ENCODE results near the gene CCDC32. TPM values are rescaled to one million over a fixed set of nuclear protein-coding genes. Genes with fewer than 3 reads are reported as not detected.
"Not testable (repeated sequence)": the region's sequence is repeated elsewhere in the genome, so short reads cannot be mapped to it uniquely, and the experiment has no call there.

The CCDC32 gene, protein sequence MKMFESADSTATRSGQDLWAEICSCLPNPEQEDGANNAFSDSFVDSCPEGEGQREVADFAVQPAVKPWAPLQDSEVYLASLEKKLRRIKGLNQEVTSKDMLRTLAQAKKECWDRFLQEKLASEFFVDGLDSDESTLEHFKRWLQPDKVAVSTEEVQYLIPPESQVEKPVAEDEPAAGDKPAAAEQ
- total RNA-seq, result 28.9 TPM

DNA sequence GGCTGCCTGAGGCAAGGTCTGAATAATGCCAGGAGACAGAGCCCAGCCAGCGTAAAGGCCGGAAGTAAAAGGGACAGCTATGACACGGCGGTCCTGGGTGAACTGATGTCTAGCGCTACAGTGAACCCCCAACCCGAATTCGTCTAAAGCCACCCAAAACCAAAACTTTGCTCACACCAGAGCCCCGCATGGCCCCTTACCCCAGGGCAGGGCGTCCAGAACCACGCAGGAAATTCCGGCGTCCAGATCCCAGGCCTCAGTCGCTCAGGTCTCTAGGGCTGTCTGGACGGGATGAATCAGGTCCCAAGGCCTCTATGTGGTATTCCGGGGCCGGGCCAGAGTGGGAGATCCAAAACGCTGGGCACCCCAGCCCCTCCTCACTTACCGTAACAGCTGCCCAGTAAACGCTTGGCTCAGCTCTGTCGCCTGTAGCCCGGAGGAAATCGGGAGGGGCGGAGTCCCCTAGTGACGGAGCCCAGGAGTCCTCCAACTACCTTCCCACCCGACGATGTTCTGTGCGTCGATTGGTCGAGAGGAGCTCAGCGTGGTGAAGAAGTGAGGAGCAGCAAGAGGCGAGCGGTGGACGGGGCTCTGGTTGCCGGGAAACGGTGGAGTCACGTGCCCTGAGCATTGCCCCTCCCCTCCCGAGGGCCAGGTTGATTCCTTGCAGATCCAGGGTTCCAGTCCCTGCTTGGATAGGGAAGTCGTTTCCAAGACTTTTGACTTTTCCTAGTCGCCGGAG lies at the start of gene CCDC32:
Gene CCDC32, minus strand, starts transcription at position 452 of the 742 bp plus-strand sequence. CDS start 2,027 bp downstream, outside the sequence.
- DNase-seq (ENCODE audit: low spot score), result peak; percentile 98

DNA sequence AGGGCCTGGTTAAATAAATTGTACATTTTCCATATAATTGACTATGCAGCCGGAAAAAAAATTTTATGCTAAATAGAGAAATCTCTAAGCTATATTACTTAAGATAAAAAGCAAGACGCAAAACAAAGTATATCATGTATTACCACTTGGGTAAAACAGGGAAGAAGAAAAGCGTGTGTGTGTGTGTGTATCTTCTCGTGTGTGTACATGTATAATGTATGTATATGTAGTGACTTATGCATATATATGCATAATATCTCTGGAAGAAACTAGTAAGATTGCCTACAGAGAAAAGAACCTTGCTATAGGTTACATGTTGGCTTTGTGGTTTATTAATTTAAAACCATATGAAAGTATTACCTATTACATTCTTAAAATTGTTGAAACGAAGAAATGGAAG lies 48.2 kb upstream of the CCDC32 start:
- DNase-seq (ENCODE audit: low spot score), result no peak

DNA sequence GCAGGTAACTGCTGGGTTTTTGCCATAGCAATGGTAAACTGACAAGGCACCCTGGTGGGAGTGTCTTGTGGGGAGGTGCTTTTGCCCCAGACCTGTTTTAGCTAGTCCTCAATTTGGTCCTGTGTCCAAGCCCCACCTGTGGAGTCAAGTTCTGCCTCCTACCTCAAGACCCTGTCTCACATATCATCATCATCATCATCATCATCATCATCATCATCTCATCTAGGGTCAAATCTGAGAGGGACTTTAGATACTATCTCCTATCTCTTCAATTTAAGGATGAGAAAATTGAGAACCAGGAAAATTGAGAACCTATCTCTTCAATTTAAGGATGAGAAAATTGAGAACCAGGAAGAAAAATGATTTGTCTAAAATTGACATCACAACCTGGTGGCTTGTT lies 39.1 kb upstream of the CCDC32 start:
- DNase-seq (ENCODE audit: low spot score), result no peak

DNA sequence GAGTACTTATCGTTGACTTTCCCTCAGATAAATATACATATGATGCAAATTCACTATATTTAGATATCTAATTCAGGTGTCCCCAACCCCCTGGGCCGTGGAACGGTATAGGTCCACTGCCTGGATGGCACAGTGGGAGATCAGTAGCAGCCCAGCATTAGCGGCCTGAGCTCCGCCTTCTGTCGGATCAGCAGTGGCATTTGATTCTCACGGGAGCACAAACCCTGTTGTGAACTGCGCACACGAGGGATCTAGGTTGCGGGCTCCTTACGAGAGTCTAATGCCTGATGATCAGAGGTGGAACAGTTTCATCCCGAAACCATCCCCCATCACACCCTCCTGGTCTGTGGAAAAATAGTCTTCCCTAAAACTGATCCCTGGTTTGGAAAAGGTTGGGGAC lies 36.1 kb upstream of the CCDC32 start:
- no peak for DNase-seq (ENCODE audit: low spot score)

DNA sequence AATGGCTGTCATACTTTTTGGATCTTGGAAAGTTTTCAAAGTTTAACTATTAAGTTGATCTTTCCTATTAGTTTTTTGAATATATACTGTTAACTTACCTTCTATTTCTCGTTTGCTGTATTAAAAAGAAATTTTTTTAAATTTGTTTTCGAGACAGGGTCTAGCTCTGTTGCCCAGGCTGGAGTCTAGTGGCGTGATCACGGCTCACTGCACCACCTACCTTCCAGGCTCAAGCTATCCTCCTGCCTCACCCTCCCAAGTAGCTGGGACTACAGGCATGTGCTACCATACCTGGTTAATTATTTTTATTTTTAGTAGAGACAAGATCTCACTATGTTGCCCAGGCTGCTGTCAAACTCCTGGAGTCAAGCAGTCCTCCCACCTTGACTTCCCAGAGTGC lies 33.8 kb upstream of the CCDC32 start:
- DNase-seq (ENCODE audit: low spot score), result no peak

DNA sequence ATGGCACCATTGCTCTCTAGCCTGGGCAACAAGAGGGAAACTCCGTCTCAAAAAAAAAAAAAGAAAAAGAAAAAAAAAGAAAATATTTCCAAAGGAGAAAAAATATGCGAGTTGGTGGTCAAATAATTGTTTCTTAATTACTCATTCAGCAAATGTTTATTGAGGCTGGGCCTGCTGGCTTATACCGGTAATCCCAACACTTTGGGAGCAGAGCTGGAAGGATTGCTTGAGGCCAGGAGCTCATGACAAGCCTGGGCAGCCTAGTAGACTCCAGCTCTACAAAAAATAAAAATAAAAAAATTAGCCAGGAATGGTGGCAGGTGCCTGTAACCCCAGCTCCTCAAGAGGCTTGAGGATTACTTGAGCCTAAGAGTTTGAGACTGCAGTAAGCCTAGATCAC lies 33.3 kb upstream of the CCDC32 start:
- no peak for DNase-seq (ENCODE audit: low spot score)

DNA sequence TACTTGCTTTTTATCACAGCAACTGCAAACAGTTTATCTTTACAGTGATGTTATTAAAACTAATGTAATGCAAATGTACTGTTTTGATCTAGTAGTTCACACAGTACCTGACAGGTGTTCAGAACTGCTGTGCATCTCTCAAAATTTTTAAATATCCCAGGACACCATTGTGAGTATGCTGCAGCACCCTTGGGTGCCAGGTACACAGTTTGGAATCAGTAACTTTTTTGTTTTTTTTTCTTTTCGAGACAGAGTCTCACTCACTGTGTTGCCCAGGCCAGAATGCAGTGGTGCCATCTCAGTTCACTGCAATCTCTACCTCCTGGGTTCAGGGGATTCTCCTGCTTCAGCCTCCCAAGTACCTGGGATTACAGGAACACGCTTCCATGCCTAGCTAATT lies 32.2 kb upstream of the CCDC32 start:
- no peak for DNase-seq (ENCODE audit: low spot score)

DNA sequence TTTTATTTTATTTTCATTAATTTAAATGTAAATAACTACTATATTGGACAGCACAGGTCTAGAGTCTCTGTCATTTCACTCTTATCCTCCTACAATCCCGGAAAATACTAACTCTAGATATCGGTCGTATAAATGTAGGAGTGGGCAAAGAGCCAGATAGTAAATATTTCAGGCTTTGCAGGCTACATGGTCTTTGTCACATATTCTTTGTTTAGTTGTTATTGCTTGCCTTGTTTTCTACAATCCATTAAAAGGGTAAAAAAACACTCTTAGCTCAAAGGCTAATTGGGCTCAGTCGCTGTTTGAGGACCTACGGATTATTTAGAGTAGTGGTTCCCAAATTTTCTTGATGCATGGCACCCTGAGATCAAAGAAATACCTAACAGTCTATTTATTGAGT lies 30.9 kb upstream of the CCDC32 start:
- DNase-seq (ENCODE audit: low spot score), result no peak

DNA sequence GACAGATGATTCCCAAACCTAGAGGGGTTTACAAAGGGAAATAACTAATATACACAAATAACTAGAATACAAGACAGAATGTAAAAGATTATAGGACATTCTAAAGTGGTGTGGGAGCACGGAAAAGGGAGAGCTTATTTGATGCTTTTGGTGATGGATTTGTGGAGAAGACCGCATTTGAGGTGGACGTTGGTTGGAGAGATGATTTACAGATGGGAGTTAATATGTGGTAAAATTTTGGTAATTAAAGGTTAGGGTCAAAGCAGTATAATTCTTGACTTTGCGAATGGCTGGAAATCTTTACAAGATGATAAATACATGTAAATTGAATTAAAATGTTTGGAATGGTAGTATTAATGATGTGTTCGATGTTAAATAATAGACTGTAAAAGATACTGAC lies 30.4 kb upstream of the CCDC32 start:
- DNase-seq (ENCODE audit: low spot score), result no peak

DNA sequence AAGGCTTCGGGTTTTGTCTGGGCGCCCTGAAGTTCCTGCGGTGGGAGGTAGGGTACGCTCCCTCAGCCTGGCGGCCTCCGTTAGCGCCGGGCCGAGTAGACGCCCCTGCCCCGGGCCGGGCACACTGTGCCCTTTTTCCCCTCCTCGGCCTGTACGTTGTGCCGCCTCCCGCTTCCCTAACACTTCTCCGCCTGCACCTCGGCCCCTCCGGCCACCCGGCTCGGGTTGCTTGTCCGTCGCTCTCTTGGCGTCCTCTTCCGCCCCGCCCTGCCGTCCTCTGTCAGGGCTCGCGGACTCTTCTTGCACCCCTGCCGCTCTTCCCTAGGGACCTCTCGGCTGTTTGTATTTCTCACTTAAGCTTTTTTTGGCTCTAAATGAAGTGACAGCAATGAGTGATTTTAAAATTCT lies 29.6 kb upstream of the CCDC32 start:
- DNase-seq (ENCODE audit: low spot score), result no peak

DNA sequence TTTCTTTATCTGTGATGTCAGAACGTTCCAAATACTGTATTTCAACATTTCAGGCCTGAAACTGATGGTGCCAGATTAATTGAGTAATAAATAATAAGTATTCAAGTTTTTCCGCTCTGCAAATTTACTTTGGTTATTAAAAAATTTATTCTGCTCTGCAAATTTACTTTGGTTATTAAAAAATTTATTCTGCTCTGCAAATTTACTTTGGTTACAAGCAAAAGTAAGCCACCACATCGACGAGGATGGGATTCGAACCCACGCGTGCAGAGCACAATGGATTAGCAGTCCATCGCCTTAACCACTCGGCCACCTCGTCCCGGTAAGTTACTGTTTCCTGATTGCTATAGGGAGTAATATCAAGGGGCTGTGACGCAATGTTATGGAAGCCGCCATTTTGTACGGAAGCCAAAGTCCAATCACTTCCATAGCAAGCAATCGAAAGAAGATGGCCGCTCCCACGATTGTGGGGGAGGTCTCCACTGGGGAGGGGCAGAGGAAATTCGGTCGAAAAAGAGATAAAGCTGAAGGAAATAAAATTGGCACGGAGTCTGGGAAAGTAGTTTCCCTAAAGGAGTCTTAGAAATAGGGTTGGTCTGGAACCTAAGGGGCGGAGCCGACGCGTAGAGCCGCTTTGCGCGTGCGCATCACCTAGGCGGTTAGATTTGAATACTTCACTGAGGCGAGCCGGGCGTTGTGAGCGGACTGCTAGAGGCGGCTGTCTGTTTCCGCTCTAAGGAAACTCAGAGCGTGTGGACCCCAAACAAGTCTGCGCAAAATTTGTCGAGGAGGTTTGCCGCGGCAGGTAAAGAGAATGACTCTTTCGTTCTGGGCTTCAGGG lies 29.0 kb upstream of the CCDC32 start, which contains the start of gene KNL1:
Gene KNL1, plus strand, starts transcription at position 662 of the 841 bp plus-strand sequence. CDS start 8,683 bp downstream, outside the sequence.
- peak; percentile 95 for DNase-seq (ENCODE audit: low spot score)

DNA sequence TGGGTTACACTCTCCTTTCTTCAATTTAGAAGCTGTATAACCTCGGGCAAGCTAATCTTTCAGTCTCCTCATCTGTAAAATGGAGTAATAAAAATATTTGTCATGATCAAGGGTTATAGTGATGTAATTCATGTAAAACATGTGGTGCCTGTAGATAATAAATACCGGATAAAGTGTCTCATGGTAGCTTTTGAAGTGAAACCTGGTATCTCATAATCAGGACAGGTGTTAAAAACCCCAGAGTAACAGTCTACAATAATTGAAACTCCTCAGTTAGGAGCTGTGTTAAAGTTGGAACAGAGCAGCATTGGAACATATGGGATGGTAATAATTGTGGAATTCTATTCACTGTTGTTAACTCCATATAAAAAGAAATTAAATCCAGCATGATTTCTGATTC lies 28.3 kb upstream of the CCDC32 start:
- DNase-seq (ENCODE audit: low spot score), result no peak

DNA sequence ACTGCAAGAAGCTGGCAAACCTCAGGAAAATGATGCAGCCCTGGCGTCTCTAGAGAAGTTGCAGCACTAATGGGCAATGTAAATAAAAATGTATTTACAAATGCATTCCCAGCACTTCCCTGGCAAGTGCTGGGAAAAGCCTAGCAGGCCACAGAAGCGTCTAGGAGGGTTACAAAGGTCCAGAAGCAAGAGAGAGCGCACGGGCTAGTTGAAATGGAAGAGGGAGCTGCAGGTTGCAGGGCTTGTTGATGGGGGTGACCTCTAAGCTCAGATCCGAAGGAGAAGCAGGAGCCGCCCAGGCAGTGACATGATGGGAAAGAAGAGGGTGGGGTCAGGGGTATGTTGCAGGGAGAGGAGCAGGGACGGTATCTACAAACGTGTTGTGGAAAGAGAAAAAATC lies 26.5 kb upstream of the CCDC32 start:
- DNase-seq (ENCODE audit: low spot score), result no peak

DNA sequence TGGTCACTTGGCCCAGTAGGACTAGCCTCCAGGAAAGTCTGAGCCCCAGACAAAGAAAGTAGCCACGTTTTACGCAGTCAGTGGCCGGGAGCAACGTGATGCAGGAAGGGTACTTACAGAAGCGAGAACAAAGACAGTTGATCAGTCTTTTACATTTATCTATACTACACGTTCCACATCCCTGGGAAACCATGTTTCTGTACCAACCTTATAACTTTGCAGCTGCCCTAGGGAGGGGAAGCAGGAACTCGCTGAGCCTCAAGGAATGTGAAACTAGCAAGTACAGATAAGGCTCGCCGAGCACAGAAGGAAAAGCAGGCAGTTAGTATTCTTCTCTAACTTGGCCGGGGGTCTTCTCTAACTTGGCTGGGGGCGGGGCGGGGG lies 25.8 kb upstream of the CCDC32 start:
- no peak for DNase-seq (ENCODE audit: low spot score)

DNA sequence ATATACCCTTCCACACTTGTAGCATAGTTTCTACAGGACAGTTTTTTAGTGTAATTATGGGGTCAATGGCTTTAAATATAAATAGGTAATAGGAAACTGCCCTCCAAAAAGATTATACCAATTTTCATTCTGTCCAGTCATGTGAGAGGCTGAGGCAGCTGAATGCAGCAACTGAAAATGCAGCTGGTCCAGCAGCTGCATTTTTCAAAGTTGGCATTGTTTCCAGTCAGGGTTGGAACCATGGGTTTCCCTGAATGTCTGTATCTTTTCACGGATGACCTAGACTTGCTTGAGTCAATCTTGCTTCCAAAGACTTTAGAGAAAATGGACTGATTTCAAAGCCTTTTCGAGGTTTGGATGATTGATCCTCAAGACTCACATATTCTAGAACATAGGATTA lies 19.3 kb upstream of the CCDC32 start:
- no peak for DNase-seq (ENCODE audit: low spot score)

DNA sequence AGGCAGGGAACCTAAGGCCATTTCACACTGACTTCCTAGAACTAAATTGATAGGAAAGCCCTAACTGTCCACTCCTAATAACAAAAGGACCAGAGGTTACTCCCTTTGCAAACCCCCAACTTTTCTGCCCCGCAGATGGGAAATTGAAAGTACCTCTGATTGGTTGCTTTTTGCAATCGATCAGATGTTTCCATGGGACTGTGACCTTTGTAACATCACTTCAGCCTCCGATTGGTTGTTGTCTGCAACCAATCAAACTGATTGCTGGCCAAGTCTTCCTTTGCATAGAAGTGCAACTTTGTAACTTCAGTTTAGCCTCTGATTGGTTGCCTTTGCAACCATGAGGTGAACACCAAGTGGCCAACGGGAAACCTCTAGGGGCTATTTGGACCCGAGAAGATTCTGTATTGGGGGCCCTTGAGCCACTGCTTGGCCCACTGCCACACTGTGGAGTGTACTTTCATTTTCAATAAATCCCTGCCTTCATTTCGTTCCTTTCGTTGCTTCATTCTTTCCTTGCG lies 17.9 kb upstream of the CCDC32 start:
- DNase-seq (ENCODE audit: low spot score), result no peak

DNA sequence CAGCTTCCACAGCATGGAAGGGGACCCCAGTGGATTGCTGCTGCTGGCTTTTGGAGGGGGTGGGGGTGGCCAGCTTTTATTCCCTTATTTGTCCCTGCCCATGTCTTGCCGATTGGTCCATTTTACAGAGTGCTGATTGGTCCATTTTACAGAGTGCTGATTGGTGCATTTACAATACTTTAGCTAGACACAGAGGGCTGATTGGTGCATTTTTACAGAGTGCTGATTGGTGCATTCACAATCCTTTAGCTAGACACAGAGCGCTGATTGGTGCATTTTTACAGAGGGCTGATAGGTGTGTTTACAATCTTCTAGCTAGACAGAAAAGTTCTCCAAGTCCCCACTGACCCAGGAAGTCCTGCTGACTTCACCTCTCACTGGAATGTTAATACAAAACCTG lies 17.0 kb upstream of the CCDC32 start:
- not testable (repeated sequence) for DNase-seq (ENCODE audit: low spot score)

DNA sequence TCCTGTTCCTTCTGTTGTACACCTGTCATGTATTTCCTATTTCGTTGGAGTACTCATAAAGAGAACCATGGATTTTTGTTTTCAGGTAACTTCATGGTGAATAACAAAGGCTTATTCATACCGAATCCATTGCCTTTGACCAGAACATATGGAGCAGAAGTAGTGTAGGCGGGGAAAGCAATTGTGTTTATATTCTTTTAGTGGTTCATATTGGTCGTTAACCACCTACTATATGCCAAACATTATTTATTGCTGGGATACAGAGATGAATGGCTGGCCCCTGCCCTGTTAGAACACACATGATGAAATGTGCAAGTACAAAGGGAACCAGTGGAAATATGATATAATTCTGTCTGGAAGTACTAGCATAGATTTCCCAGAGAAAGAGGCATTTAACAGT lies 14.1 kb upstream of the CCDC32 start:
- no peak for DNase-seq (ENCODE audit: low spot score)

DNA sequence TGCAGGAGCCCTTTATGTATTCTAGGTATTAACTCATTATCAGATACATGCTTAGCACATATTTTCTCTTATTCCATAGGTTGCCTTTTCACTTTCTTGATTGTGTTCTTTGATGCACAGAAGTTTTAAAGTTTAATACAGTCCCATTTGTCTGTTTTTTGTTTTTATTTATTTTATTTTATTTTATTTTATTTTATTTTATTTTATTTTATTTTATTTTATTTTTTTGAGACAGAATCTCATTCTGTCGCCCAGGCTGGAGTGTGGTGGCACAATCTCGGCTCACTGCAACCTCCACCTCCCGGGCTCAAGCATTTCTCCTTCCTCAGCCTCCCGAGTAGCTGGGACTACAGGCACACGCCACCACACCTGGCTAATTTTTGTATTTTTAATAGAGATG lies 12.1 kb upstream of the CCDC32 start:
- not testable (repeated sequence) for DNase-seq (ENCODE audit: low spot score)

DNA sequence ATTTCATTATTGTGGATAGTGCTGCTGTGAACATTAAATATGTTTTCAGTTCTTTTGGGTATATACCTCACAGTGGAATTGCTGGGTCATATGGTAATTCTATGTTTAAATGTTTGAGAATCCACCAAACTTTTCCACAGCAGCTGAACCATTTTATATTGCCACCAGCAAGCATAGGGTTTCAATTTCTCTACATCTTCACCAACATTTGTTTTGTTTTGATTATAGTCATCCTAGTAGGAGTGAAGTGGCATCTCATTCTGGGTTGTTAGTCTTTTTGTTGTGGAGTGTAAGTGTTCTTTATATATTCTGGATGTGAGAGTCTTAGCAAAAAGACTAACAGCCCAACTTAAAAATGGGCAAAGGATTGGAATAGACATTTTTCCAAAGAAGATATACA lies 10.3 kb upstream of the CCDC32 start:
- no peak for DNase-seq (ENCODE audit: low spot score)

DNA sequence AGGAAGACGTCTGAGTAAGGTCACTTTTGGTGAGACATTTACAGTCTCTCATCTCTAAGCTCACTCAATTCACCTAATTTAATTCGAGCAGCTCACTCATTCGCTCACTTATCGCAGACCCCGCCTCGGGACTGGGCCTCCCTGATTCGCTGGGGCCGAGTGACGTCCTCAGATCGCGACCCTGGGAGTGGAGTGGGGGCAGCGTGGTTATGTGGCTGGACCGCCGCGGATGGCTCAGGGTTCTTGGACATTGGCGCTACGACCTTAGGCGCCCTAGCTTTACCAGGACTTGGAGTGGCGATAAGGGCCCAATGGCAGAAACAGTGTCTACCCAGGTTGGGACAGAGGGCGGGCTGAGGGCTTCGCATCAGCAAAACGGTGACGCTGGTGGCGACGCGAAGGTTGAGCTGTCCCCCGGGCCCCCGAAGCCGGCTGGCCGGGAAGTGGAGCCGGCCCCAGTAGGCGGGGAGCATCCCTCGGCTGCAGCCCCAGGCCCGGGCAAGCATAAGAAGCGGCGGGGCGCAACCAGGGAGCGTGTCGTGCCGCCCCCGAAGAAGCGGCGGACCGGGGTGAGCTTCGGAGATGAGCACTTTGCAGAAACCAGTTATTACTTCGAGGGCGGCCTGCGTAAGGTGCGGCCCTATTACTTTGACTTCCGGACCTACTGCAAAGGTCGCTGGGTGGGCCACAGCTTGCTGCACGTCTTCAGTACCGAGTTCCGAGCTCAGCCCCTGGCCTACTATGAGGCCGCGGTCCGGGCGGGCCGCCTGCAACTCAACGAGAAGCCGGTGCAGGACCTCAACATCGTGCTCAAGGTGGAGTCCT lies 4.5 kb upstream of the CCDC32 start, which contains the start of gene RPUSD2:
Gene RPUSD2, plus strand, starts transcription at position 171 of the 825 bp plus-strand sequence. Its CDS starts 39 bp downstream, at position 210.
- peak; percentile 93 for DNase-seq (ENCODE audit: low spot score)

Measured in ureter (tissue), 1 donor.